ENCODE data around the gene GLRX3.

The GLRX3 gene

DNA sequence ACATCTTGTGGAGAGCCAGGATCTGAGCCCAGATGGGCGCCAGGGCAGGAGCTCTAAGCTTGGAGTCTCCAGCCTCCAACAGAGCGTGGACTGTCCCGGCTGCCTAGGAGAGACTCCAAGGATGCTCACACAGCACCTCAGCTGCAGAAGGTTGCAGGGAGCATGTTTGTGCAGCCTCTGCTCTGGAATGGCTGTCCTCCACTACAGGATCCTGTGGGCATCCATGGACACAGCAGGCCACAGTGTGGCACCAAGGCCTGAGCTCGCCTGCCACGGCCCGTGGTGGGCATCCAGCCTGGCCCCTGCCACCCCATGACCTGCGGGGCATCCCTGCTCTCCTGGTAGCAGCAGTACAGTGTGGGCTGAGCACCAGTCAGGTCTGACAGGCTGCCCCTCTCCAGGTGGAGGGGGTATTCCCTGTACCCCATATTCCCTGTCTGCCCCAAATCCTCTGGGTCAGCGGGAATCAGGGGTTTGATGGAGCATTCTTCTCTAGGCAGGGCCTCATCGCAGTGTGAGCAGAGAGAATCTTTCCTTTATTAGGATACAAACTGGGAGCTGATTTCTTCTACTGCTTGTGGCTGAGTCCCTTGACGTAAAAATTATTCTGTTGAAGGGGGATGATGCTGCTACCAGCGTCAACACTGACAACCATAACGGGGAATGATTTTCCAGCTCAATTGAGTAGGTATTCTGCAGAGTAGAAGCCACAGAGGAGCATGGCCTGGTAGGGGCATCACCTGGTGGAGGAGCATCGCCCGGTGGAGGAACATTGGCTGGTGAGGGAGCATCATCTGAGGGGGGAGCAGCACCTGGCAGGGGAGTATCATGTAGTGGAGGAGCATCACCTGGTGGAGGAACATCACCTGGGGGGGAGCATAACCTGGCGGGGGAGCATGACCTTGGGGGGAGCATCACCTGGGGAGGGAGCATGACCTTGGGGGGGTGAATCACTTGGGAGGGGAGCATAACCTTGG is 60.6 kb downstream of the GLRX3 start:
- TF ChIP-seq FOXM1 (IDR thresholded peaks at IDR 0.05; ENCODE audit: borderline replicate concordance, low read depth) (no peak), TAF1 (IDR thresholded peaks at IDR 0.05; ENCODE audit: low read depth) (no peak), TEAD4 (IDR thresholded peaks at IDR 0.05) (no peak), CEBPB (IDR thresholded peaks at IDR 0.05) (no peak), EGR1 (IDR thresholded peaks at IDR 0.05) (no peak), TCF12 (IDR thresholded peaks at IDR 0.05; ENCODE audit: low read depth) (no peak), ZBTB7A (IDR thresholded peaks at IDR 0.05; ENCODE audit: low read depth) (no peak)
- TF ChIP-seq, protein P1, sequence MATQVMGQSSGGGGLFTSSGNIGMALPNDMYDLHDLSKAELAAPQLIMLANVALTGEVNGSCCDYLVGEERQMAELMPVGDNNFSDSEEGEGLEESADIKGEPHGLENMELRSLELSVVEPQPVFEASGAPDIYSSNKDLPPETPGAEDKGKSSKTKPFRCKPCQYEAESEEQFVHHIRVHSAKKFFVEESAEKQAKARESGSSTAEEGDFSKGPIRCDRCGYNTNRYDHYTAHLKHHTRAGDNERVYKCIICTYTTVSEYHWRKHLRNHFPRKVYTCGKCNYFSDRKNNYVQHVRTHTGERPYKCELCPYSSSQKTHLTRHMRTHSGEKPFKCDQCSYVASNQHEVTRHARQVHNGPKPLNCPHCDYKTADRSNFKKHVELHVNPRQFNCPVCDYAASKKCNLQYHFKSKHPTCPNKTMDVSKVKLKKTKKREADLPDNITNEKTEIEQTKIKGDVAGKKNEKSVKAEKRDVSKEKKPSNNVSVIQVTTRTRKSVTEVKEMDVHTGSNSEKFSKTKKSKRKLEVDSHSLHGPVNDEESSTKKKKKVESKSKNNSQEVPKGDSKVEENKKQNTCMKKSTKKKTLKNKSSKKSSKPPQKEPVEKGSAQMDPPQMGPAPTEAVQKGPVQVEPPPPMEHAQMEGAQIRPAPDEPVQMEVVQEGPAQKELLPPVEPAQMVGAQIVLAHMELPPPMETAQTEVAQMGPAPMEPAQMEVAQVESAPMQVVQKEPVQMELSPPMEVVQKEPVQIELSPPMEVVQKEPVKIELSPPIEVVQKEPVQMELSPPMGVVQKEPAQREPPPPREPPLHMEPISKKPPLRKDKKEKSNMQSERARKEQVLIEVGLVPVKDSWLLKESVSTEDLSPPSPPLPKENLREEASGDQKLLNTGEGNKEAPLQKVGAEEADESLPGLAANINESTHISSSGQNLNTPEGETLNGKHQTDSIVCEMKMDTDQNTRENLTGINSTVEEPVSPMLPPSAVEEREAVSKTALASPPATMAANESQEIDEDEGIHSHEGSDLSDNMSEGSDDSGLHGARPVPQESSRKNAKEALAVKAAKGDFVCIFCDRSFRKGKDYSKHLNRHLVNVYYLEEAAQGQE (IDR thresholded peaks at IDR 0.05; ENCODE audit: low read depth), result no peak
- TF ChIP-seq, protein P2, sequence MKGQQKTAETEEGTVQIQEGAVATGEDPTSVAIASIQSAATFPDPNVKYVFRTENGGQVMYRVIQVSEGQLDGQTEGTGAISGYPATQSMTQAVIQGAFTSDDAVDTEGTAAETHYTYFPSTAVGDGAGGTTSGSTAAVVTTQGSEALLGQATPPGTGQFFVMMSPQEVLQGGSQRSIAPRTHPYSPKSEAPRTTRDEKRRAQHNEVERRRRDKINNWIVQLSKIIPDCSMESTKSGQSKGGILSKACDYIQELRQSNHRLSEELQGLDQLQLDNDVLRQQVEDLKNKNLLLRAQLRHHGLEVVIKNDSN (IDR thresholded peaks at IDR 0.05), result no peak

DNA sequence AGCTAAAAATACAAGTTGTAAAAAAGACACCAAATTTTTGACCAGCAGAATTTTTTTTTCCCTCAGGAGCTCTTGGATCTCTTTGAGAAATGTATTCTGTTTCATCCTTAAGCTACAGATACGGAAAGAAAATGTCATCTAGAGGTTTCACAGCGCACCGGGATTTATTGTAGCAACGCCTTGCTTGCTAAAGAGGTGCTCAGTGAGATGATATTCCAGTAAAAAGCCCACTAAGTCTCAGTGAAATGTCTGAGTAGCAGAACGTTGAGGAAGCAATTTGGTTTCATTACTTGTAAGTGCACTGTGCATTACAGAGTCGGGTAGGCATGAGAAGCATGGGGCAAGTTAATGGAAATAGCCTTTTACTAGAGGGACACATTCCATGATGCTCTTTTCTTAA is 62.5 kb downstream of the GLRX3 start:
- TF ChIP-seq, protein P2 (IDR thresholded peaks at IDR 0.05), result no peak
- TF ChIP-seq TEAD4 (IDR thresholded peaks at IDR 0.05), result no peak

DNA sequence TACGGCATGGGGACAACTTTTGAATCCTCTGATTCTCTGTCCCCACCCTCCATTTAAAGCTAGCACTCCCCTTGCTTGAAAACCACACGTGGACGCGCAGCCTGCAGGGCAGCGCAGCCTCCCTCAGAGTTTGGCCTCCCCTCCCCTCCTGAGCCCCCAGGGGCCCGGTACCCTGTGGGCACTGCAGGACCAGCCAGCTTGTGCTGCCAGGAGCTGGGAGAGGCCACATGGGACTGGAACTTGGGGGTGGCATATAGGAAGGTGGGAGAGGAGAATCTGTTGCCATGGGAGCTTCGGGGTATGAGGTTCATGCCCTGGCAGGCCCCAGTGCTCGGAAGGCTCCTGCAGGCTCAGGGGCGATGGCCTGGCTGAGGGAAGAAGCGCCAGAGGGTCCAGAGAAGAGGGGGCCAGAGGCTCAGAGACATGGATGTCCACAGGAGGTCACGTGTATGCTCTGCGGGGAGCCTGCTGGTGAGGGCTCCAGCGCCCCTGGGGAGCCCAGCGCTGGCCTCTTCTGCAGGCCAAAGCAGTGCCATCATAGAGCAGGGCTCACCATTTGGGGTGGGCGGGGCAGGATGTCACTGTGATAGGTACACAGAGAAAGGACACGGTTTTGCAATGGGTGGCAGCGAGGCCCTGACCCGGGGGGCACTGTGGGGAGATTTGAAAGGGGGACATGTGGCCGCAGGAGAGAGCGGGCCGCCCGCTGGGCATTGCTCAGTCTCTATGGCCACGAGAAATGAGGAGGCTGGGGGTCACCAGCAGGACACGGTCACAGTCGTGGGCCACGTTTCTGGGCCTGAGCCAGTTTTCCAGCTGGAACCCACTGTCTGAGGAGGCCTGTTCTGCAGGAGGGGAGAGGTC is 64.2 kb downstream of the GLRX3 start:
- TF ChIP-seq YY1 (IDR thresholded peaks at IDR 0.05; ENCODE audit: low read depth), result no peak
- TF ChIP-seq EP300 (IDR thresholded peaks at IDR 0.05; ENCODE audit: borderline replicate concordance), result no peak

DNA sequence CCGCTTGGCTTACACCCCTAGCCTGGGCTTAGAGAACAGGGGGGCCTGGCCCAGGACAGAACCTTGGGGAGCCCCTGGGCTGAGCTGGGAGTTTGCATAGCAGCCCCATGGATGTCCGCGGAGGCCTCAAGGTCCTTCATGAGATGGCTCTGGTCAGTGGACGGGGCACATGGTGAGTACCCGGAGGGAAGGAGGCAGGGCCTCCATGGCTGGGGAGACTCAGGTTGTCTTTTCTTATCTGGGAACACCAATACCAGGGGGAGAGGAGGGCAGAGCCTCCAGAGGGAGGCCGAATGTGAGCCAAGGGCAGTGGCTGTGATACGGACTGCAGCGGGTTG is 64.8 kb downstream of the GLRX3 start:
- TF ChIP-seq, protein P3, sequence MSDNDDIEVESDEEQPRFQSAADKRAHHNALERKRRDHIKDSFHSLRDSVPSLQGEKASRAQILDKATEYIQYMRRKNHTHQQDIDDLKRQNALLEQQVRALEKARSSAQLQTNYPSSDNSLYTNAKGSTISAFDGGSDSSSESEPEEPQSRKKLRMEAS (IDR thresholded peaks at IDR 0.05), result no peak
- TF ChIP-seq TCF12 (IDR thresholded peaks at IDR 0.05; ENCODE audit: low read depth) (no peak), TEAD4 (IDR thresholded peaks at IDR 0.05) (no peak), RAD21 (IDR thresholded peaks at IDR 0.05; ENCODE audit: low read depth) (no peak), CEBPB (IDR thresholded peaks at IDR 0.05) (no peak), NFIC (IDR thresholded peaks at IDR 0.05) (no peak), EGR1 (IDR thresholded peaks at IDR 0.05) (no peak), CREB1 (IDR thresholded peaks at IDR 0.05; ENCODE audit: low read depth) (no peak), YY1 (IDR thresholded peaks at IDR 0.05; ENCODE audit: low read depth) (no peak), TAF1 (IDR thresholded peaks at IDR 0.05; ENCODE audit: low read depth) (no peak), EP300 (IDR thresholded peaks at IDR 0.05; ENCODE audit: borderline replicate concordance) (no peak)
- TF ChIP-seq, protein P2 (IDR thresholded peaks at IDR 0.05), result no peak
- TF ChIP-seq, protein P1 (IDR thresholded peaks at IDR 0.05; ENCODE audit: low read depth), result no peak

DNA sequence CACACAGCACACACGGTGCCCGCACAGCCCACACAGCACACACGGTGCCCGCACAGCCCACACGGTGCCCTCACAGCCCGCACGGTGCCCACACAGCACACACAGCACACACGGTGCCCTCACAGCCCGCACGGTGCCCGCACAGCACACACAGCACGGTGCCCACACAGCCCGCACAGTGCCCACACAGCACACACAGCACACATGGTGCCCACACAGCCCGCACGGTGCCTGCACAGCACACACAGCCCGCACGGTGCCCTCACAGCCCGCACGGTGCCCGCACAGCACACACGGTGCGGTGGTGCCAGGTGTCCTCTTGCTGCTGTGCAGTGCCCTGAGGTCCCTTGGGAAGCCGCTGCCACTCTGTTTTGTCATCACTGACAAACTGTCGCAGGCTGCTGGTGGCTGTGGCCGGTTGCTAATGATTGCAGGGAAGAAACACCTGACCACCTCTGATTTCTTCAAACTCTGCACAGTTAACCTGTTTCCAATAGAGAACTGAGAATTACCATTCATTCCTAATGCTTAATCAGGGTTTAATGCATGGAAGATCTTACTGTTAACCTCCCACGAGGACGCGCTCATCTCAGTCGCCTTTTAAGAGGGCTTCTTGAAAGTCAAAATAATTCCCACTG is 66.9 kb downstream of the GLRX3 start:
- TF ChIP-seq TEAD4 (IDR thresholded peaks at IDR 0.05) (no peak), NFIC (IDR thresholded peaks at IDR 0.05) (no peak)

DNA sequence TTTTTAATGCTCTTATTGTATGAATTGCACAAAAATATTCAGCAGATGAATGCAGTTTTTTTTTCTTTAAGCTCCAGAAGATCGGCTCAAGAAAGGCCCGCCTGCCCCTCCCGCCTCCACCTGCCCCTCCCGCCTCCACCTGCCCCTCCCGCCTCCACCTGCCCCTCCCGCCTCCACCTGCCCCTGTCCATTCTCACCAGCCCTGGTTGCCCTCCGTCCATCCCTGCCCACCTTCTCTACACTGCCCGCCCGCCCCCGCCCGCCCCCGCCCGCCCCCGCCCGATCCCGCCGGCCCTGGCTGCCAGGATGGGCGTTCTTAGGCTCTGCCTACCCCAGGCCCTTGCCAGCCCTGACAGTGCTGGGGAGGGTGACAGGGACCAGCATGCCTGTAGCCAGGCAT is 67.4 kb downstream of the GLRX3 start:
- TF ChIP-seq RAD21 (IDR thresholded peaks at IDR 0.05; ENCODE audit: low read depth) (no peak), EP300 (IDR thresholded peaks at IDR 0.05; ENCODE audit: borderline replicate concordance) (no peak), TEAD4 (IDR thresholded peaks at IDR 0.05) (no peak), YY1 (IDR thresholded peaks at IDR 0.05; ENCODE audit: low read depth) (no peak), TAF1 (IDR thresholded peaks at IDR 0.05; ENCODE audit: low read depth) (no peak), CREB1 (IDR thresholded peaks at IDR 0.05; ENCODE audit: low read depth) (no peak), NFIC (IDR thresholded peaks at IDR 0.05) (no peak), TCF12 (IDR thresholded peaks at IDR 0.05; ENCODE audit: low read depth) (no peak)
- TF ChIP-seq, protein P3 (IDR thresholded peaks at IDR 0.05), result no peak

Measured in Ishikawa (cell line).